ENCODE data around the gene EPB41L5.
"Not testable (repeated sequence)": the region's sequence is repeated elsewhere in the genome, so short reads cannot be mapped to it uniquely, and the experiment has no call there.

The EPB41L5 gene

DNA sequence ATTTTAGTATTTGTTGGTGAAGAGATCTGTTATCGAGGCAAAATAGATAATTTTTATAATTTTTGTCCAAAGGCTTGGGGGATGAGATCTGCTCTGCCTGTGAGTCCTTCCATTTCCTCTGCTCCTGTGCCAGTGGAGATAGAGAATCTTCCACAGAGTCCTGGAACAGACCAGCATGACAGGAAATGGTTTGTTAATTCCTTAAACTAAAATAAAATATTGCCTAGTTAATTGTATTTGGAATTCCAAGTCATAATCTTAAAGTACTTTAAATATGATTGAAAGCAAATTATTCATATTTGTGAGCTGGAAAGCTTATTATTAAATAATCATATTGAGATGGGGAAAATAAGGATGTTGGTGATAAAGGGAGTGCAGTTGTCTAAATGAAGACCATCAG lies 87.8 kb downstream of the EPB41L5 start:
- DNase-seq (ENCODE audit: low spot score) = no peak

DNA sequence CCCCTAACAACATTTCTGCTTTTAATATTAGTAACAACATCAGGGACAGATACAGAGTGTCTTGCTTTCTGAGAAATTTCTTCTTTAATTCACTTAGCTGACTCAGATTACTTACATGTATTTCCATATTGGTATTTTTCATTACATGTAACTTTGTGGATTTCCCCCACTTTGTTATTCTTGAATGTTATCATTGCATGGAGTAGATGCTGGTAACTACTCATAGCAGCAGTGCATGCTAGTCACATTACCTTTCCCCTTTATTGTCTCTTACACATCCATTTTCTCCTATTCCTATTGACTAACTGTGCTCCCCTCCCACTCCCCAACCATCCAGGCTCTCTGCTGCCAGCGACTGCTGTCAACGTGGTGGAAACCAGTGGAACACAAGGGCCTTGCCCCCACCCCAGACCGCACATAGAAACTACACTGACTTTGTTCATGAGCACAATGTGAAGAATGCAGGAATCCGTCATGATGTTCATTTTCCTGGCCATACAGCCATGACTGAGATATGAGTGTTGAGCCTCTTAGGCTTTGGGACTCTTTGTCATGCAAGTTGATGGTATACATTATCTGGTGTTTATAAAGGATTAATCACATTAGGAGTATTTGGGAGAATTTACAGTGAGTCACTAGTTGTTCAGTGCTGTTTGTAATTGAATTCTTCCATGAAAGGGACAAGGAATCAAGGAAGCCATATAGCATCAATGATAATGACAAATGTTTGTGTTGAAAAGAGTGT lies 91.0 kb downstream of the EPB41L5 start:
- no peak for DNase-seq (ENCODE audit: low spot score)

DNA sequence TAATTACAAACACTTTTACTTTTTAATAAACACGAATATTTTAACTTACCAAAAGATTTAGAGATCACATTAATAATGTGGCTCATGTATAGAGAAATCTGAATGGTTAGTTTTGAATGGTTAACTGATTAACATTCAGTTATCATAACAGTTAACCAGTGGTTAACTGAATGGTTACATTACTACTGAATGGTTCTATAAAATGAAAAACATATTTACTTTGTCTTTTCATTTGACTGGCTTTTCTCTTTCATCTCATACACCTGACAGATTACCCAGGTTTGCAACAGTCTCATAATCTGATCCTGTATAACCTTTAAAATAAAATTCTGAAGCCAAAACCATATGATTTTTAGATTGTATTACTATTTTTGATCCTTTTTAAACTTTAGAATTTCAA lies 91.9 kb downstream of the EPB41L5 start:
- DNase-seq (ENCODE audit: low spot score) = no peak

DNA sequence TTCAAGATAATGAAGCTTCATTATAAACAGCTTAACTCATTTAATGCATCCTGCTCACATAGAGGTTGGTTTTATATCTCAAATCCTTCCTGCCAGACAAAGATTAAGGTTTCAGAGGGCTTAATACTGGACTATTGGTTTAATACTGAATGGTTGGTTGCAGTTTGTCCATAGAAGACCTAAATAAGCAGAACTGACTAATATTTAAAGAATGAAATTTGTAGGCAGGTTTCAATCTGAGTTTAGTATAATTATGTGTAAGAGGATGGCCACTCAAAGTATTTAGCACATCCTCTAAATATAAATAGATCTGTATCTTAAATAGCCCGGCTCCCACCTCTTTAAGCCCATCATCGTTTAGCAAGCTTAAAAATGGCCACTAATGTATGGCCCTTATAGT lies 92.5 kb downstream of the EPB41L5 start:
- no peak for DNase-seq (ENCODE audit: low spot score)

DNA sequence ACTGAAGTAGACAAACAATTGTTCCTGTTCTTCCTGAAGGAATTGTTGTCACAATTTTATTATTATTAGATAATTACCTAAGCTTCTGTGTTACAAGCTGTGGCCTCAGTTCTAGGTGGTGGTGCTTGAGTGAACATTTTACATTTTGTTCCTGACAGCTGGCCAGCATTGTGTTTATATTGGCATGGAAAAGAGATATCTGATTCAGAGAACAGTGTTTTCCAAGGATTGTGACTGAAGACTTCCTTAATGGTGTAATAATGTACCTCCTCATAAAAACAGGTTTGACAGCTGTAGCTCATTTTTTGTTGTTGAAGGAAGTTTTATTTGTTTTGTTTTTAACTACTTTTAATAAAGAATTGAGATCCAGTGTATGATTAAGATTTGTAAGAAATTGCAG lies 95.2 kb downstream of the EPB41L5 start:
- DNase-seq (ENCODE audit: low spot score) = peak; percentile 31

DNA sequence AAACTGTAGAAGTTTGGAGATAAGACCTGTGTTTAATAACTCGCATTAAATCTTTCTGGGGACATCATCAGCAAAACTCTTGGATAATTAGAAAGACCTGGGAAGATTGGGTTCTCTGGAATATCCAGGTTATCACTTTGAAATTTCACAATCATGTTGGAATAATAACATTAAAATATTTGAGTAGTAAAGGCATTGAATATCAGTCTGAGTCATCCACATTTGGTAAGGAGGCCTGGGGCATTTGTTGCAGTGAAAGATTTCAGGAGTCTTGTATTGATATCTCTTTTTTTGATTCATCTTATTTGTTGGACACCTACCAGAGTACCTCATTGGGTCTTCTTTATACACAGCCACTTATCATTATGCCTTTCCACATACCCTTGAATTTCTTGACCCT lies 95.9 kb downstream of the EPB41L5 start:
- DNase-seq (ENCODE audit: low spot score) = no peak

DNA sequence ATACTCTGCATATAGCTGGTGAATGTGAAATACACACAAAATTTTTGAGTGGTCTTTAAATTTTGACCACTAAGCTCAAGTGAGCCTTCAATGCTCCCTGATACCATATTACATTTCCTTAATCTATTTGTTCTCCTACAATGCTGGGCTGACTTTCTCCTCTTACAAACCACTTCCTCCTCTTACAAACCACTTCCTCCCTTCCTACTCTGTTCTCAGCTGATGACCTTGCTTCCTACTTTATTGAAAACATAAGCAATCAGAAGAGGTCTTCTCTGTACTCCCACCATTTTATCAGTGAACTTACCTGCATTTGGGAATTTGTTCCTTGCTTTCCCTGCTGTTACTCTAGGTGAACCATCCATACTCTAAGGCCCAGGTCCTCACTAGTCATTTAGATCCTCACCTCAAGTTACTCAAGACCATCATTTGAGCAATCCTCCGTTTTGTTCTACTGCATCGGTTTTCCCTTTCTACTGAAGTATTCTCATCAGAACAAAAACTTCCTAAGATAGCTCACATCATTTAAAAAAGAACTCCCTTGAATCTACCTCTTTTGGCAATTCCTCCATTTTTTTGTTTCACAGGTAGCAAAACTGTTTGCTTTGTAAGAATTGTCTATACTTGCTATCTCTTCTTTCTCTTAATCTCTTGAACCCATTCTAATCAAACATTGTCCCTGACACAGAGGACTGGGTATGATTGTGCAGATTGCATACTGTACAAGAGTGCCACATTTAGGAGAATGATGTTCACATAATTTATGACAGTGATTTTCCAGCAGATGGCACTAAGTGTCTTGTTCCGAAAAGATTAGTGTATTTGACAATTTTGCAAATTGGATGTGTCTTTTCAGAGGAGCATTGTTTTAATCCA lies 96.5 kb downstream of the EPB41L5 start:
- no peak for DNase-seq (ENCODE audit: low spot score)

DNA sequence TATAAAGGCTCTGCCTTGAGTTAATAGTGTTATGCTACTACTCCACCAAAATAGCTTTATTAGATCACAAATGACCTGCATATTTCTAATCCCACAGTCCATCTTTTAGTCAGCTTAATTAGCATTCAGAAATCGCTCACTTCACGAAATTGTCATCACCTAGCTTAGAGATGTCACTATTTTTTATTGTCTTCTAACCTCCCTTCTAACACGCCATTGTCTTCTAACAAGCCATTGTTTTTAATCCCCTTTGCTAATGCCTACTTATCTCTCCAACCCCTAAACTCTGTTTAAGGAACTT lies 97.1 kb downstream of the EPB41L5 start:
- no peak for DNase-seq (ENCODE audit: low spot score)

DNA sequence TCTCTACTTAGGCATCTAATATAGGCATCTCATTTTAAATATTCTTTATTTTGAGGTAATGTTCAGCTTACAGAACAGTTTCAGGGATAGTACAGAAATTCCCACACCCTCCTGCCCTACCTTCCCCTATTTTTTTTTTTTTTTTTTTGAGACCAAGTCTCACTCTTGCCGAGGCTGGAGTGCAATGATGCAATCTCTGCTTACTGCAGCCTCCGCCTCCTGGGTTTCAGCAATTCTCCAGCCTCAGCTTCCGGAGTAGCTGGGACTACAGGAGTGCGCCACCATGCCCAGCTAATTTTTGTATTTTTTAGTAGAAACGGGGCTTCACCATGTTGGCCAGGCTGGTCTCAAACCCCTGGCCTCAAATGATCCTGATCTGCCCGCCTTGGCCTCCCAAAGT lies 97.6 kb downstream of the EPB41L5 start:
- DNase-seq (ENCODE audit: low spot score) = no peak

DNA sequence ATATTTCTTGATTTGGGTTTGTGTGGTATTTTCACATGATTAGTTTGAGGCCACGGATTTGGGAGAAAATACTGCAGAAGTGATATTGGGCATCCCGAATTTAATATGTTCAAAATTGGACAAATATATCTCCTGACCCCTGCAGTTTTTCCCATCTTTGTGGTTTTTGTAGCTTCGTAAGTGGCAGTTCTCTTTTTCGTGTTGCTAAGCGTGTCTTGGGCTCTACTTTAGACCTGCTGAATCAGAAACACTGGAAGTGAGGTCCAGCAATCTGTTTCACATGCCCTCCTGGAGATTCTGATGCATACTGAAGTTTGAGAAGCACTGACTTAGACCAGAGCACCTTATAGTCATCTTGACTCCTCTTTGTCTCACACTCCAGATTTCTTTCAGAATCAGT lies 98.3 kb downstream of the EPB41L5 start:
- DNase-seq (ENCODE audit: low spot score) = no peak

DNA sequence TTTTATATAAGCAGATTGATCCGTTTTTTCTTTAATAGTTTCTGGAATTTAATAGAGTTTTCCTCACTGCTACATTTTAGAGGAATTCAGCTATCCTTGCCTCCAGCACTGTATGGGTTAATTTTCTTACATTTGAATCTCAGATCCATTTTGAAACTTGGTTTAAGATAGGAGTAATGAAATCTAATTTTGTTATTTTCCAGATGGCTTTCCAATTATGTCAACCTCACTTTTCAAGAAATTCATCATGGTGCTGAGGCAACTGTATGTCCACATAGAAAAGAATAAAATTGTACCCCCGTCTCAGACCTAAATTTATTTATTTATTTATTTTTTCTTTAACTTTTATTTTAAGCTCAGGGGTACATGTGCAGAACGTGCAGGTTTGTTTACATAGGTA lies 105.1 kb downstream of the EPB41L5 start:
- DNase-seq (ENCODE audit: low spot score) = no peak

DNA sequence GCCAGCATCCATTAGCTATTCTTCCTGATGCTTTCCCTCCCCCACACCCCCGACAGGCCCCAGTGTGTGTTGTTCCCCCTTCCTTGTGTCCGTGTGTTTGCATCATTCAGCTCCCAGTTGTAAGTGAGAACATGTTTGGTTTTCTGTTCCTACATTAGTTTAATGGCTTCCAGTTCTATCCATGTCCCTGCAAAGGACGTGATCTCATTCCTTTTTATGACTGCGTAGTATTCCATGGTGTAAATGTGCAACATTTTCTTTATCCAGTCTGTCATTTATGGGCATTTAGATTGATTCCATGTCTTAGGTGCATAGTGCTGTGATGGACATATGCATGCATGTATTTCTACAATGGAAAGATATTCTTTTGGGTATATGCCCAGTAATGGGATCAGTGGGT lies 105.6 kb downstream of the EPB41L5 start:
- DNase-seq (ENCODE audit: low spot score) = no peak

DNA sequence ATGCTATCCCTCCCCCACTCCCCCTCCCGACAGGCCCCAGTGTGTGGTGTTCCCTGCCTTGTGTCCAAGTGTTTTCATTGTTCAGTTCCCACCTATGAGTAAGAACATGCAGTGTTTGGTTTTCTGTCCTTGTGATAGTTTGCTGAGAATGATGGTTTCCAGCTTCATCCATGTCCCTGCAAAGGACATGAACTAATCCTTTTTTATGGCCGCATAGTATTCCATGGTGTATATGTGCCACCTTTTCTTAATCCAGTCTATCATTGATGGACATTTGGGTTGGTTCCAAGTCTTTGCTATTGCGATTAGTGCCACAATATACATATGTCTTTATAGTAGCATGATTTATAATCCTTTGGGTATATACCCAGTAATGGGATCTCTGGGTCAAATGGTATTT lies 108.5 kb downstream of the EPB41L5 start:
- DNase-seq (ENCODE audit: low spot score) = not testable (repeated sequence)

DNA sequence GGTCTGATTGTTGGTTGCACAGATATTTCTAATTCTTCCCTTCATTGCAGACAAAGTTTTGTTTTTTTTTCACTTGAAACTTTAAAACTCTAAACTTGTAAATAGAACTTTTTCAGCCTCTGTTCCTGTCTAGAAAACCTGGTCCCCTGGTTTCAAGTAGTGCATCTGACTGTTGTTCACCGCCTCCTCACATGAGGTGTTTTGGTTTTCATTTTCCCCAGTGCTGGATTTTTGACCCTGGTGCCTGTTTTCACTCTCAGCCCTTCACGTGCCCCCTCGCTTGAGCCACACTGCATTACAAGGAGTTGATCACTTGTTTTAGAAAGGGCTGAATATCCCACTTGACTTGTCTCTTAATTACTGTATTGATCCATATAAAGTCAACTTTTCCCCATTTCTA lies 110.2 kb downstream of the EPB41L5 start:
- DNase-seq (ENCODE audit: low spot score) = no peak

DNA sequence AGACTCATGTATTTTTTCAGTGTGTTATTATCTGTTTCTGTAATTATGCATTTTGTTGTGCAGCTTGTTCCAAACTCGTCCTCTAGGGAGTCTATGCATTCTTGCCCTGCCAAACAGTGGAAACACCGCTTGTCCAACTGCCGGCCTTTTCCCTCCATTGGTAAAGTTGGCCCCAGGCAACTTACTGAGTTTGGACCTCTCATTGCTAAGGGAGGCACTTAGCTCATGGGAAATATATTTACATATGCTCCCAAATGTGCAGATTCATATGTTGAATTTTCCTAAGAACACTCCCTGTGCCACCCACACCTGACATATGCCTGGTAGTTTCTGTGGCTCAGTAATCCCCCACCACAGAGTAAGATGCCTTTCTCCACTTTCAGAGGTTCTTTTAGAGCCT lies 112.3 kb downstream of the EPB41L5 start:
- DNase-seq (ENCODE audit: low spot score) = no peak

DNA sequence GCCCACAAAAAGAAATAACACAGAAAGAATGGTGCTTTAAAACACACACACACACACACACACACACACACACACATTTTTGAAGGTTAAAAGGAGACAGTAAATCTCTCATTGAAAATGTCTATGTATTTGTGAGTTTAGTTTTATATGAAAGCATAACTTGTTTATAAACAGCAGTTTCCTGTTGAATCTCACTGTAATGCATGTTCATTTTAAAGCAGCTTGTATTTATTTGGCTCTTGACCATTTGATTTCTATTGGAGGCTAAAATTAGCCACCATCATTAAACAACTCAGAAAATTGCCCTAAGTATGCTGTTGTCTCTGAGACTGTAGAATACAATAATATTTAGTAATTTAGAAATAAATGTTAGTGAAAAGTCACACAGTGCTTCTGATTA lies 115.3 kb downstream of the EPB41L5 start:
- no peak for DNase-seq (ENCODE audit: low spot score)

DNA sequence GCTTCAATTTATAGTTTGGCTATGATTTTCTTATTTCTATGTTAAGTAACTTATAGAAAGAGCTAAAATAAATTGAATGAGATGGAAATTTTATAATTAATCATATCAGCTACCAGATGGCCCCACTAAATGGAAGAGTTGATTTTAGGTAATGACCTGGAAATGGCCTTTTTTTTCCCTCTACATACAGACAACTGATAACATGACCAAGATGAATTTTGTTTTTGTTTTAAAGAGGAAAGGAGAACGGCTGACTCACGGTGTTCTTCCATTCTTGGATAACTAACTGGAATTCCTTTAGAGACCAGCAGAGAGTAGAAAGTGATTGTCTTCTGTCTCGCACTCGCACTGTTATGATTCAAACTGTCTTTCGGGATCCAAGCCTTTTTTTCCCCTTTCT lies 119.3 kb downstream of the EPB41L5 start:
- no peak for DNase-seq (ENCODE audit: low spot score)

DNA sequence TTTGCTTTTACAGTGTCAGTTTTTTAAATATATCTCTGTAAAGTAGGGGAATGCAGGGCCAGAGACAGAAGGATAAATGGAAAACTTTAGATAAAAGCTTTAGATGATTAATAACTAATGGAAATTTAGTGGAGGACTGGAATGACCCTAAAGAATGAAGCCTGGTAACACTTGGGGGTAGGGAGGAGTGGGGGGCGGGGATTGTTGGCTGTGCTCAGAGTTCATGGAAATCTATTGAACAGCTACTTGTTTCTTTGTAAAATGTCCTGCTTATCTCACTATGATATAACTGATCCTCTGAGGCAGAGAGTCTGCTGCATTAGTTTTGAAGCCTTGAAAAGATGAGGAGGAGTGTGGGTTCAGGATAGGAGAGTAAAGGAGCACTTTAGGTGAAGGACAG lies 119.8 kb downstream of the EPB41L5 start:
- DNase-seq (ENCODE audit: low spot score) = no peak

DNA sequence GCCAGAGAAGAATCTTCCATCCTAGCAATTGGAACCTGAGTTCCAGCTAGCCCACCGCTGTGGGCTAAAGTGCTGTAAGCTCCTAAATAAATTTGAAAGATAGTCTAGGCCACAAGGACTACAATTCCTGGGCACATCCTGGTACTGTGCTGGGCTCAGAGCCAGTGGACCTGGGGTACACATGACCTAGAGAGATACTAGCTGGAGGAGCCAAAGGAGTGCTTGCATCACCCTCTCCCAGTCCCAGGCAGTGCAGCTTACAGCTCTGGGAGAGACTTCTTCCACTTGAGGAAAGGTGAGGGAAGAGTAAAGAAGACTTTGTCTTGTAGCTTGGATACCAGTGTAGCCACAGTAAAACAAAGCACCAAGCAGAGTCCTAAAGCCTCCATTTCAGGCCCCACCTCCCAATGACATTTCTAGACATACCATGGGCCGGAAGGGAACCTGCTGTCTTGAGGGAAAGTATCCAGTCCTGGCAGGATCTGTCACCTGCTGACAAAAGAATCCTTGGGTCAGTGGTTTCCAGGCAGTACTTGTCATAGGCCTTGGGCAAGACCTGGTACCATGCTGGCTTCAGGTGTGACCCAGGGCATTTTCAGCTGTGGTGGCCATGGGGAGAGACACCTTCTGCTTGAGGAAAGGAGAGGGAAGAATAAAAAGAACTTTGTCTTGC lies 120.8 kb downstream of the EPB41L5 start:
- DNase-seq (ENCODE audit: low spot score) = no peak

DNA sequence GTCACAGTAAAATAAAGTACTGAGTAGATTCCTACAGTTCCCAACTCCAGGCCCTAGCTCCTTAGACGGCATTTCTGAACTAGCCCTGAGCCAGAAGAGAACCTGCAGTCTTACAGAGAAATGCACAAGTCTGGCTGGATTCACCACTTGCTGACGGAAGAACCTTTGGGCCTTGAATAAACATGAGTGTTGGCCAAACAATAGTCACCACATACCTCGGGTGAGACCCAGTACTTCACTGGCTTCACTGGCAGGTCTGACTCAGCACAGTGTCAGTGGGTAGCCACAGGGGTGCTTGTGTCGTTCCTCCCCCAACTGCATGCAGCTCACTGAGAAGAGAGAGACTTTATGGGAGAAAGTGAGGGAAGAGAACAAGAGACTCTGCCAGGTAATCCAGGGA lies 121.4 kb downstream of the EPB41L5 start:
- DNase-seq (ENCODE audit: low spot score) = no peak

DNA sequence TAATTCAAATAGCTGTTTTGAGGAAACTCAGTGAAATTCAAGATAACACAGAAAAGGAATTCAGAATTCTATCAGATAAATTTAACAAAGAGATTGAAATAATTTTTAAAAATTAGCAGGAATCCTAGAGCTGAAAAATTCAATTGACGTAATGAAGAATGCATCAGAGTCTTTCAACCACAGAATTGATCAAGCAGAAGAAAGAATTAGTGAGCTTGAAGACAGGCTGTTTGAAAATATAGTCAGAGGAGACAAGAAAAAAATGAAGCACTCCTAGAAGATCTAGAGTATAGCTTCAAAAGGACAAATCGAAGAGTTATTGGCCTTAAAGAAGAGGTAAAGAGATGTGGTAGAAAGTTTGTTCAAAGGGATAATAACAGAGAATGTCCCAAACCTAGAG lies 122.1 kb downstream of the EPB41L5 start:
- not testable (repeated sequence) for DNase-seq (ENCODE audit: low spot score)

DNA sequence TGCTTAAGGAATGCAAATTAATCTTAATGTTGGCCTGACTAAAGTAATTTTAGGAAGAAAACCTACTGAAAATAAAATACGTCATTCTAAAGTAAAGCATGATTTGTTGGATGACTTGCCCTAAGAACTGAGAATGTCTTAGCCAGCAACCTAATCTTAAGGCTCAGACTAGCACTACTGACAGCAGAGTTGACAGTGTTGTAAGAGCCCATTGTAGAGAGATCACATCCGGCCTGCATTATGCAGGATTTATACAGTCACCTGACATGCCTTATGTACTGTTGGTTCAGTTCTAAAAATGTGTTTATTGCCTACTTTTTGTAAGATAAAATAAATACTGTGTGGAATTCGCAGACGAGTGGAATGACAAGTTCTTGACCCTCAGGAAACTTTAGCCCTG lies 128.0 kb downstream of the EPB41L5 start:
- no peak for DNase-seq (ENCODE audit: low spot score)
